ENCODE measurements around the gene MITF.

MITF gene

GRCh38 chr3:69944931-69945493 is 205.7 kb downstream of the MITF start:
- no peak overlapping the region for H3K9ac ChIP-seq (ENCODE audit: low read length)

DNA sequence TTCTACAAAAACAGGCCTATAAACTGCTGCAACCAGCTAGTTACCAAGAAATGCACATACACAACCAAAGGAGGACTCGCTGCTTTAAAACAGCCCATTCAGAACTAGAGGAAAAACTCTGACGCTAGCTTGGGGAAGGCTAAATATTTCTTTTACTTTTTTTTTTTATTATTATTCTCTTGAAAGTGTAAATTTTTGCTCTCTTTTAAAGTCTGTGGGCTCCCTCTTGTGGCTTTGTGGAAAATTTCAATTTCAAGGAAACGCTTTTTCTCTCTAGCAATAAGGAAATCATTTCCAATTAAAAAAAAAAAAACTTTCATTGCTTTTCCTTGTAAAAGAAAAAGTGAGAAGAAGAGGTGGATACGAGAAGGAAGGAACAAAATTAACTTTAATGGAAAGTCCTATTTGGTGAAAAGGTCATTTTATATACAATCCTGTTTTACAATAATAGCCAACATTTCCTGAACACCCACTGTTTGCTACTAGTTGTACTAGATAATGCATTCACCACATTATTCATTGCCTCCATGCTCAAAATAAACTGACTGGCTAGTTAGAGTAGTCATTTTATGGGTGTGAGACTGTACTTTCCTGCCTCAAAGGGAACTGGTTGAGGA is 209.1 kb downstream of the MITF start:
- no peaks in the 10 kb centered on the region for H3K9me3 ChIP-seq (ENCODE audit: control insufficient read depth, low read length)
- H3K4me3 ChIP-seq (ENCODE audit: low read length) = no peak overlapping the region
- H3K36me3 ChIP-seq (ENCODE audit: control insufficient read depth, insufficient read depth, low read length) = no peaks in the 10 kb centered on the region
- H3K27me3 ChIP-seq (ENCODE audit: control insufficient read depth, insufficient read depth, low read length) = no peaks in the 10 kb centered on the region
- H3K9ac ChIP-seq (ENCODE audit: low read length) = no peak overlapping the region
- no peaks in the 10 kb centered on the region for H3K4me1 ChIP-seq (ENCODE audit: control insufficient read depth, insufficient read depth, low read length)

More at GRCh38 chr3:69944931-69945493, 205.7 kb downstream of the MITF start:
- no peaks in the 10 kb centered on the region for H3K36me3 ChIP-seq (ENCODE audit: control insufficient read depth, insufficient read depth, low read length)
- H3K9me3 ChIP-seq (ENCODE audit: control insufficient read depth, low read length) = no peaks in the 10 kb centered on the region
- no peaks in the 10 kb centered on the region for H3K27me3 ChIP-seq (ENCODE audit: control insufficient read depth, insufficient read depth, low read length)
- H3K4me1 ChIP-seq (ENCODE audit: control insufficient read depth, insufficient read depth, low read length) = no peaks in the 10 kb centered on the region
- no peak overlapping the region for H3K4me3 ChIP-seq (ENCODE audit: low read length)

- H3K36me3 ChIP-seq (ENCODE audit: control insufficient read depth, insufficient read depth, low read length) = no peaks in the 10 kb centered on the region
- H3K9ac ChIP-seq (ENCODE audit: low read length) = no peak overlapping the region
- H3K27me3 ChIP-seq (ENCODE audit: control insufficient read depth, insufficient read depth, low read length) = no peaks in the 10 kb centered on the region
- H3K9me3 ChIP-seq (ENCODE audit: control insufficient read depth, low read length) = no peaks in the 10 kb centered on the region
- no peaks in the 10 kb centered on the region for H3K4me1 ChIP-seq (ENCODE audit: control insufficient read depth, insufficient read depth, low read length)
- H3K4me3 ChIP-seq (ENCODE audit: low read length) = no peak overlapping the region
These were observed 212.4 kb downstream of the MITF start for GRCh38 chr3:69951616-69952015.

- Histone ChIP-seq H3K4me3 (ENCODE audit: low read length) (no peak overlapping the region), H3K9me3 (ENCODE audit: control insufficient read depth, low read length) (no peaks in the 10 kb centered on the region), H3K36me3 (ENCODE audit: control insufficient read depth, insufficient read depth, low read length) (no peaks in the 10 kb centered on the region), H3K27me3 (ENCODE audit: control insufficient read depth, insufficient read depth, low read length) (no peaks in the 10 kb centered on the region), H3K4me1 (ENCODE audit: control insufficient read depth, insufficient read depth, low read length) (no peaks in the 10 kb centered on the region), H3K9ac (ENCODE audit: low read length) (no peak overlapping the region)
These were observed 220.3 kb downstream of the MITF start for GRCh38 chr3:69959581-69959980.

- Histone ChIP-seq H3K4me1 (ENCODE audit: control insufficient read depth, insufficient read depth, low read length) (no peaks in the 10 kb centered on the region), H3K36me3 (ENCODE audit: control insufficient read depth, insufficient read depth, low read length) (no peaks in the 10 kb centered on the region), H3K9me3 (ENCODE audit: control insufficient read depth, low read length) (no peaks in the 10 kb centered on the region), H3K4me3 (ENCODE audit: low read length) (no peak overlapping the region), H3K27me3 (ENCODE audit: control insufficient read depth, insufficient read depth, low read length) (no peaks in the 10 kb centered on the region), H3K9ac (ENCODE audit: low read length) (no peak overlapping the region)
These were observed 222.6 kb downstream of the MITF start for GRCh38 chr3:69961706-69962439.

DNA sequence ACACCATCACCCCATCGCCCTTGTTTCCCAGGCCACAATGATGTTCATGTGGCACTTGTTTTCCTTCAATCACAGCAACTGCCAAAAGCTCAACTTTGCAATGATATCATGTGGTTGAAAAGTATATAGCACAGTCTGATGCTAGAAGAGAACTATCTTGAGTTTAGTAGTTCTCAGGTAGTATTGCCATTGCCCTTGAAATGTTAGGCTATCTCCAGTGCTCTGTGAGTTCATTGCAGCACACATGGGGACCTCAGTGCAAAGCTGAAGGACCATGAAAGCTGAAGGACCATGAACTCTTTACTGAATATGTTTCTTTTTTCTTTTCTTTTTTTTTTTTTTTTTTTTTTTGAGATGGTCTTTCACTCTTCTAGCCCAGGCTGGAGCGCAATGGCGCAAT is 224.4 kb downstream of the MITF start:
- Histone ChIP-seq H3K36me3 (ENCODE audit: control insufficient read depth, insufficient read depth, low read length) (no peaks in the 10 kb centered on the region), H3K9me3 (ENCODE audit: control insufficient read depth, low read length) (no peaks in the 10 kb centered on the region), H3K4me3 (ENCODE audit: low read length) (no peak overlapping the region), H3K9ac (ENCODE audit: low read length) (no peak overlapping the region), H3K4me1 (ENCODE audit: control insufficient read depth, insufficient read depth, low read length) (no peaks in the 10 kb centered on the region), H3K27me3 (ENCODE audit: control insufficient read depth, insufficient read depth, low read length) (no peaks in the 10 kb centered on the region)

- Histone ChIP-seq H3K4me1 (ENCODE audit: control insufficient read depth, insufficient read depth, low read length) (no peaks in the 10 kb centered on the region), H3K4me3 (ENCODE audit: low read length) (no peak overlapping the region), H3K27me3 (ENCODE audit: control insufficient read depth, insufficient read depth, low read length) (no peaks in the 10 kb centered on the region), H3K9me3 (ENCODE audit: control insufficient read depth, low read length) (no peaks in the 10 kb centered on the region), H3K36me3 (ENCODE audit: control insufficient read depth, insufficient read depth, low read length) (no peaks in the 10 kb centered on the region), H3K9ac (ENCODE audit: low read length) (no peak overlapping the region)
These were observed 227.9 kb downstream of the MITF start for GRCh38 chr3:69967156-69967555.

DNA sequence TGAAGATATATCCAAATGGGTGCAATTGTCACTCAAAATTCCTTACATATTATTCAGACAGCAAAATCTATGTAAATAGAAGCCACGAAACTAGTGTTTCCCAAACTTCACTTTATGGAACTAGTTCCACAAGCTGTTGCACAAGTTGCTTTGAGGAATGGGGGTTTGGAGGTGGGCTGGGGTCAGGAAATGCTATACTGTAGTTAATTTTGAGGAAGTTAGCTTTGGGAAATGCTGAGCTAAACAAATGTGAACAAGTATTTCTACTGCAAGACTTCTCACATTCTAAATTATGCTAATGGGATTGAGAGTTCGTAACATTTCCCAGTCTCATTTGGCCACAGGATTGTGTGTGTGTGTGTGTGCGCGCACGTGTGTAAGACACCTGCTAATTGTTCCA is 231.6 kb downstream of the MITF start:
- H3K4me1 ChIP-seq (ENCODE audit: control insufficient read depth, insufficient read depth, low read length) = no peaks in the 10 kb centered on the region
- no peaks in the 10 kb centered on the region for H3K27me3 ChIP-seq (ENCODE audit: control insufficient read depth, insufficient read depth, low read length)
- H3K4me3 ChIP-seq (ENCODE audit: low read length) = no peak overlapping the region
- no peak overlapping the region for H3K9ac ChIP-seq (ENCODE audit: low read length)
- no peaks in the 10 kb centered on the region for H3K9me3 ChIP-seq (ENCODE audit: control insufficient read depth, low read length)
- H3K36me3 ChIP-seq (ENCODE audit: control insufficient read depth, insufficient read depth, low read length) = no peaks in the 10 kb centered on the region

- no peak overlapping the region for H3K9ac ChIP-seq (ENCODE audit: low read length)
- no peak overlapping the region for H3K4me3 ChIP-seq (ENCODE audit: low read length)
- no peaks in the 10 kb centered on the region for H3K4me1 ChIP-seq (ENCODE audit: control insufficient read depth, insufficient read depth, low read length)
- H3K27me3 ChIP-seq (ENCODE audit: control insufficient read depth, insufficient read depth, low read length) = no peaks in the 10 kb centered on the region
- H3K36me3 ChIP-seq (ENCODE audit: control insufficient read depth, insufficient read depth, low read length) = no peaks in the 10 kb centered on the region
- no peaks in the 10 kb centered on the region for H3K9me3 ChIP-seq (ENCODE audit: control insufficient read depth, low read length)
These were observed 233.4 kb downstream of the MITF start for GRCh38 chr3:69972672-69973071.

GRCh38 chr3:69976021-69976420 is 236.8 kb downstream of the MITF start:
- Histone ChIP-seq H3K4me3 (ENCODE audit: low read length) (no peak overlapping the region), H3K36me3 (ENCODE audit: control insufficient read depth, insufficient read depth, low read length) (no peaks in the 10 kb centered on the region), H3K9ac (ENCODE audit: low read length) (no peak overlapping the region), H3K4me1 (ENCODE audit: control insufficient read depth, insufficient read depth, low read length) (no peaks in the 10 kb centered on the region), H3K27me3 (ENCODE audit: control insufficient read depth, insufficient read depth, low read length) (no peaks in the 10 kb centered on the region), H3K9me3 (ENCODE audit: control insufficient read depth, low read length) (no peaks in the 10 kb centered on the region)

- H3K4me3 ChIP-seq (ENCODE audit: low read length) = no peak overlapping the region
These were observed 244.4 kb downstream of the MITF start for GRCh38 chr3:69983546-69984265.

DNA sequence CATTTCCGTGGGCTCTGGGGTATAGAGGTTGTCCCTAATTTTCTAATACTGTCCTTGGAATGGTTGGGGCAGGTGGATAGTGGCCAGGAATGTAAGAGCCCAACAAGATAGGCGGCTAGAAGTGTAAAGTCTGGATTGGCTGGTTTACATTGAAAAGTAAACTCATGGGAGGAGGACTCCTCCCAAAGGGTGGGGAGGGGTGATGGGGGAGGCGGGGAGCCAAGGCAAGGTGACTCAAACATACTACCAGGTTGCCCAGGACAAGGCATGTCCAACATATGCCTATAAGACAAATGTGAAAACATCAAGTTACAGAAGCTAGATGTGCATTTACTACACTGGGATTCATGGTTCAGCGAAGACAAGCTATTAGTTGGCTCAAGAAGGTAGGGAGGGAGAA is 246.0 kb downstream of the MITF start:
- no peaks in the 10 kb centered on the region for H3K4me1 ChIP-seq (ENCODE audit: control insufficient read depth, insufficient read depth, low read length)
- no peaks in the 10 kb centered on the region for H3K27me3 ChIP-seq (ENCODE audit: control insufficient read depth, insufficient read depth, low read length)
- no peak overlapping the region for H3K4me3 ChIP-seq (ENCODE audit: low read length)
- no peaks in the 10 kb centered on the region for H3K9me3 ChIP-seq (ENCODE audit: control insufficient read depth, low read length)
- H3K9ac ChIP-seq (ENCODE audit: low read length) = no peak overlapping the region
- H3K36me3 ChIP-seq (ENCODE audit: control insufficient read depth, insufficient read depth, low read length) = no peaks in the 10 kb centered on the region

More at GRCh38 chr3:69983546-69984265, 244.4 kb downstream of the MITF start:
- H3K4me1 ChIP-seq (ENCODE audit: control insufficient read depth, insufficient read depth, low read length) = no peaks in the 10 kb centered on the region
- no peak overlapping the region for H3K9ac ChIP-seq (ENCODE audit: low read length)
- no peaks in the 10 kb centered on the region for H3K27me3 ChIP-seq (ENCODE audit: control insufficient read depth, insufficient read depth, low read length)
- no peaks in the 10 kb centered on the region for H3K9me3 ChIP-seq (ENCODE audit: control insufficient read depth, low read length)
- no peaks in the 10 kb centered on the region for H3K36me3 ChIP-seq (ENCODE audit: control insufficient read depth, insufficient read depth, low read length)
